Osteocyte (in vitro differentiated cells): ENCODE results near the gene CASR. TPM values are rescaled to one million over a fixed set of nuclear protein-coding genes. Genes with fewer than 3 reads are reported as not detected.

Source experiments
- DNase-seq: peaks from one replicate; pipeline ENCODE4 v3.0.0; 2021; ENCODE audit warnings: mixed read lengths; ENCODE audit not compliant: unreplicated experiment; ENCODE audit errors: extremely low spot score
- H3K27ac Mint-ChIP-seq: one replicate; pipeline ENCODE4 v1.8.0; 2021; ENCODE audit warnings: mild to moderate bottlenecking, mixed read lengths; ENCODE audit not compliant: unreplicated experiment
- H3K27me3 Mint-ChIP-seq: one replicate; pipeline ENCODE4 v1.8.0; 2021; ENCODE audit warnings: mixed read lengths; ENCODE audit not compliant: unreplicated experiment
- H3K36me3 Mint-ChIP-seq: one replicate; pipeline ENCODE4 v1.8.0; 2021; ENCODE audit warnings: mixed read lengths; ENCODE audit not compliant: unreplicated experiment
- H3K4me1 Mint-ChIP-seq: one replicate; pipeline ENCODE4 v1.8.0; 2021; ENCODE audit warnings: mixed read lengths; ENCODE audit not compliant: unreplicated experiment
- H3K4me3 Mint-ChIP-seq: one replicate; pipeline ENCODE4 v1.8.0; 2021; ENCODE audit warnings: mild to moderate bottlenecking, moderate library complexity, mixed read lengths; ENCODE audit not compliant: unreplicated experiment
- H3K9me3 Mint-ChIP-seq: one replicate; pipeline ENCODE4 v1.8.0; 2021; ENCODE audit warnings: mixed read lengths; ENCODE audit not compliant: unreplicated experiment
- total RNA-seq: library from RNA; stranded (reverse); gene quantifications from 2 replicates; pipeline ENCODE4 v1.2.1, GENCODE V29; 2021
- TF ChIP-seq, protein P1 (sequence below): fragments of 200-600 bp; sonication (generic); IDR thresholded peaks from 2 replicates; pipeline ENCODE4 v1.5.0; 2021; ENCODE audit warnings: antibody characterized with exemption, mild to moderate bottlenecking, moderate library complexity

CASR gene
- total RNA-seq, 1 donor from 2014 or later = not detected

DNA sequence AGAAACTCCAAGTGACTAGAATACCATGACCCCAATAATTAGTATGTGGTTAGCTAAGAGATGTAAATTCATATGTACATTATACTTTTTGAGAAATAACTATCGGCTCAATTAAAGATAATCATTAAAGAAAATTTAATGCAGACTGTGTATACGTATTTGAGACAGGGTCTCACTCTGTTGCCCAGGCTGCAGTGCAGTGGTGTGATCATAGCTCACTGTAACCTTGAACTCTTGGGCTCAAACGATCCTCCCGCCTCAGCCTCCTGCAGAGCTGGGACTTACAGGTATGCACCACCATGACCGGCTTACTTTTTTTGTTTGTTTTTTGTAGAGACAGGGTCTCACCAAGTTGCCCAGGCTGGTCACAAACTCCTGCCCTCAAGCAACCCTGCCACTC, 132.9 kb downstream of the CASR start:
- Mint-ChIP-seq H3K27me3 (peaks cover 8% of the 10 kb centered on the region), H3K4me1 (no peaks in the 10 kb centered on the region), H3K36me3 (no peaks in the 10 kb centered on the region), H3K4me3 (no peak overlapping the region), H3K9me3 (peaks cover 3% of the 10 kb centered on the region), H3K27ac (no peak overlapping the region)
- TF ChIP-seq, protein P1, sequence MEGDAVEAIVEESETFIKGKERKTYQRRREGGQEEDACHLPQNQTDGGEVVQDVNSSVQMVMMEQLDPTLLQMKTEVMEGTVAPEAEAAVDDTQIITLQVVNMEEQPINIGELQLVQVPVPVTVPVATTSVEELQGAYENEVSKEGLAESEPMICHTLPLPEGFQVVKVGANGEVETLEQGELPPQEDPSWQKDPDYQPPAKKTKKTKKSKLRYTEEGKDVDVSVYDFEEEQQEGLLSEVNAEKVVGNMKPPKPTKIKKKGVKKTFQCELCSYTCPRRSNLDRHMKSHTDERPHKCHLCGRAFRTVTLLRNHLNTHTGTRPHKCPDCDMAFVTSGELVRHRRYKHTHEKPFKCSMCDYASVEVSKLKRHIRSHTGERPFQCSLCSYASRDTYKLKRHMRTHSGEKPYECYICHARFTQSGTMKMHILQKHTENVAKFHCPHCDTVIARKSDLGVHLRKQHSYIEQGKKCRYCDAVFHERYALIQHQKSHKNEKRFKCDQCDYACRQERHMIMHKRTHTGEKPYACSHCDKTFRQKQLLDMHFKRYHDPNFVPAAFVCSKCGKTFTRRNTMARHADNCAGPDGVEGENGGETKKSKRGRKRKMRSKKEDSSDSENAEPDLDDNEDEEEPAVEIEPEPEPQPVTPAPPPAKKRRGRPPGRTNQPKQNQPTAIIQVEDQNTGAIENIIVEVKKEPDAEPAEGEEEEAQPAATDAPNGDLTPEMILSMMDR = no peak
- no peak for DNase-seq

GRCh38 chr3:122318620-122319019, 135.2 kb downstream of the CASR start:
- Mint-ChIP-seq H3K4me3 (no peak overlapping the region), H3K27ac (no peak overlapping the region), H3K9me3 (peaks cover 3% of the 10 kb centered on the region), H3K27me3 (peaks cover 4% of the 10 kb centered on the region), H3K4me1 (no peaks in the 10 kb centered on the region), H3K36me3 (no peaks in the 10 kb centered on the region)
- TF ChIP-seq, protein P1 = no peak
- DNase-seq = no peak

GRCh38 chr3:122322095-122323075, 138.9 kb downstream of the CASR start:
- no peaks in the 10 kb centered on the region for H3K4me1 Mint-ChIP-seq
- H3K27ac Mint-ChIP-seq = no peak overlapping the region
- TF ChIP-seq, protein P1 = no peak
- no peaks in the 10 kb centered on the region for H3K36me3 Mint-ChIP-seq
- H3K4me3 Mint-ChIP-seq = no peak overlapping the region
- H3K27me3 Mint-ChIP-seq = peaks cover 13% of the 10 kb centered on the region
- DNase-seq = no peak
- H3K9me3 Mint-ChIP-seq = peaks cover 3% of the 10 kb centered on the region

DNA sequence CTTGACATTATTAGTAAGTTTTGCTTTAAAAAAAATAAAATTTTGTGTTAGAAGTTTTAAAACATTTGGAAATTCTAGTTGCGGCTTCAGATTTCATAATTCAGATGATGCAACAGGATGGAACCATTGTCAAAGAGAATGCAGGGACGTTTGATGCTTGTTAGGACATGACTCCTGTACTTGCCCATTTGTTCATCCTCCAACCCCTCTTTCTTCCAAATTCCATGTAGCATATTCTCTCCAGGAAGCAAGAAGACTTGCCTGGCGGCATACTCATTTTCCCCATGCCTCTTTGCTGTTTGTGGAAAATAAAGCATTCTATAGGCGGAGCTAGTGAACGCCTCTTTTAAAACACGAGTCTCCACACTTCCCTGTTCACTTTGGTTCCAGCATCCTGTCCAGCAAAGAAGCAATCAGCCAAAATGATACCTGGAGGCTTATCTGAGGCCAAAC, 141.4 kb downstream of the CASR start, which contains the start of gene CSTA:
TSS of gene CSTA (plus strand) at position 378 of the 453 bp plus-strand sequence. CDS start at position 423, 45 bp downstream.
- peaks cover 3% of the 10 kb centered on the region for H3K9me3 Mint-ChIP-seq
- H3K27ac Mint-ChIP-seq = no peak within 1 kb of the TSS
- no peak within 1 kb of the TSS for H3K4me3 Mint-ChIP-seq
- DNase-seq = no peak
- no peaks in the 10 kb centered on the region for H3K4me1 Mint-ChIP-seq
- TF ChIP-seq, protein P1 = no peak
- peaks cover 11% of the 10 kb centered on the region for H3K27me3 Mint-ChIP-seq
- no peaks in the 10 kb centered on the region for H3K36me3 Mint-ChIP-seq

DNA sequence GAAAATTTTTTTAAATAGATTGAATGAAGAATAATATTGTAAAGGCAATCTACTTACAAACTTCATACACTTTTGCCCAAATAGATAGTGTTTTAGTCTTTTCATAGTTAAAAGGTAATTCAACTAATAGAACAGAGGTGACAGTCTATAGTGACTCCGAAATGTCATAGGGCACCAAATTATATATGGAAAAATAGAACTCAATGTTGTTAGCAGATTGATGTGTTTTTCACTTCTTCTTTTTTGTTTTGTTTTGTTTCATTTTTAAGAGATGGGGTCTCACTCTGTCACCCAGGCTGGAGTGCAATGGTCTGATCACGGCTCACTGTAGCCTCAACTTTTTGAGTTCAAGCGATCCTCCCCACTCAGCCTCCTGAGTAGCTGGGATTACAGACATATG, 142.3 kb downstream of the CASR start:
- TF ChIP-seq, protein P1 = no peak
- Mint-ChIP-seq H3K27me3 (peaks cover 11% of the 10 kb centered on the region), H3K4me1 (no peaks in the 10 kb centered on the region), H3K36me3 (no peaks in the 10 kb centered on the region), H3K27ac (no peak overlapping the region), H3K9me3 (no peaks in the 10 kb centered on the region), H3K4me3 (no peak overlapping the region)
- no peak for DNase-seq
